Measurements from ENCODE around the gene GFER.

GFER gene

GRCh38 chr16:1942810-1943726 is 40.9 kb upstream of the GFER start, which contains the start of gene MSRB1:
Gene MSRB1 (minus strand): TSS chr16:1943199. CDS start chr16:1943156, 43 bp downstream.
- Histone ChIP-seq H3K27me3 (replicated peaks; ENCODE audit: control insufficient read depth, insufficient read depth, low read length, poor library complexity, severe bottlenecking) (no peaks in the 10 kb centered on the region), H3K9me3 (ENCODE audit: control insufficient read depth, low read length) (no peaks in the 10 kb centered on the region), H3K4me3 (ENCODE audit: insufficient read depth, low read depth, low read length, poor library complexity, severe bottlenecking) (peak within 1 kb of the TSS; percentile 95), H3K4me1 (ENCODE audit: control insufficient read depth, insufficient read depth, low read length, poor library complexity, severe bottlenecking) (peaks cover 9% of the 10 kb centered on the region), H3K36me3 (ENCODE audit: control insufficient read depth, insufficient read depth, low read length) (peaks cover 15% of the 10 kb centered on the region), H3K27ac (ENCODE audit: insufficient read depth, low read length, poor library complexity, severe bottlenecking) (peak within 1 kb of the TSS; percentile 70)
- peak; percentile 97 to 99 (median 99) for DNase-seq

- Histone ChIP-seq H3K27me3 (replicated peaks; ENCODE audit: control insufficient read depth, insufficient read depth, low read length, poor library complexity, severe bottlenecking) (no peaks in the 10 kb centered on the region), H3K9me3 (ENCODE audit: control insufficient read depth, low read length) (no peaks in the 10 kb centered on the region), H3K4me3 (ENCODE audit: insufficient read depth, low read depth, low read length, poor library complexity, severe bottlenecking) (no peak overlapping the region), H3K4me1 (ENCODE audit: control insufficient read depth, insufficient read depth, low read length, poor library complexity, severe bottlenecking) (peaks cover 9% of the 10 kb centered on the region), H3K36me3 (ENCODE audit: control insufficient read depth, insufficient read depth, low read length) (no peaks in the 10 kb centered on the region), H3K27ac (ENCODE audit: insufficient read depth, low read length, poor library complexity, severe bottlenecking) (no peak overlapping the region)
- DNase-seq = no peak
These were observed 39.3 kb upstream of the GFER start for GRCh38 chr16:1944612-1945199.

DNA sequence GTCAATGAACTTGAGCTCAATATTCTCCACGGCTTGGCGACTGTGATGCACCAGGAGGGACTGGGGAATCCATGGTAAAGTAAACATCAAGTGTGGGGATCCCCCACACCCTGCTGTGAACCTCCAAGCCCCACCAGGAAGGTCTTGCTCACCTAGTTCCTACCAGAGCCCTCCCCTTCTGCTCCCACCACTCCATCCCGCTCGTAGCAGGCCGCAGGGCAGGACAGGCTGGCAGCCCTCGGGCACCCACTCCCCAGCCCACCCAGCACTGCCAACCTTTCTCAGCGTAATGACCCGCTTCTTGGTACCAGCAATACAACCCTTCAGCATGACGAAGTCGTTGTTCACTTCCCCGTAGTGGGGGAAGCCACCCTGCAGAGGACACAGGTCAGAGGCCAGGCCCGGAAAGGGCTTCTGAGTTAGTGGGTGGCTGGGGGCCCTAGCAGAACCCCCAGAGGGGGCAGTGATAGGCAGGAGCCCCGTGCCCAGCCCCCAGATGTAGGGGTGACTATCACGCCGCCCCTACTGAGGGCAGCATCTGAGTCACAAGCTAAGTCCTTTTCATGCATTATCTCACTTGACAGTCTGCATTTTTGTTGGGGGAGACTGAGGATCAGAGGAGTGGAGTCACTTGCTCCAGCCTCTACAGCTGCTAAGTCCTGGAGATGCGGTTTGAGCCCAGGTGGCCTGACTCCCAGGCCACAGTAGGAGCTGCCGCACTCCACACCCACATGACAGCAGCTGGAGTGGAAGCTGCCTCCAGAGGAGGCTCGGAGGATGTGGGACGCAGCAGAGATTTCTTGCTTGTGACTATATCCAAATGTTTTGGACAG is 38.2 kb upstream of the GFER start:
- H3K4me1 ChIP-seq (ENCODE audit: control insufficient read depth, insufficient read depth, low read length, poor library complexity, severe bottlenecking) = peaks cover 9% of the 10 kb centered on the region
- H3K27ac ChIP-seq (ENCODE audit: insufficient read depth, low read length, poor library complexity, severe bottlenecking) = no peak overlapping the region
- no peaks in the 10 kb centered on the region for H3K36me3 ChIP-seq (ENCODE audit: control insufficient read depth, insufficient read depth, low read length)
- H3K9me3 ChIP-seq (ENCODE audit: control insufficient read depth, low read length) = no peaks in the 10 kb centered on the region
- no peaks in the 10 kb centered on the region for H3K27me3 ChIP-seq (replicated peaks; ENCODE audit: control insufficient read depth, insufficient read depth, low read length, poor library complexity, severe bottlenecking)
- no peak for DNase-seq
- H3K4me3 ChIP-seq (ENCODE audit: insufficient read depth, low read depth, low read length, poor library complexity, severe bottlenecking) = no peak overlapping the region

DNA sequence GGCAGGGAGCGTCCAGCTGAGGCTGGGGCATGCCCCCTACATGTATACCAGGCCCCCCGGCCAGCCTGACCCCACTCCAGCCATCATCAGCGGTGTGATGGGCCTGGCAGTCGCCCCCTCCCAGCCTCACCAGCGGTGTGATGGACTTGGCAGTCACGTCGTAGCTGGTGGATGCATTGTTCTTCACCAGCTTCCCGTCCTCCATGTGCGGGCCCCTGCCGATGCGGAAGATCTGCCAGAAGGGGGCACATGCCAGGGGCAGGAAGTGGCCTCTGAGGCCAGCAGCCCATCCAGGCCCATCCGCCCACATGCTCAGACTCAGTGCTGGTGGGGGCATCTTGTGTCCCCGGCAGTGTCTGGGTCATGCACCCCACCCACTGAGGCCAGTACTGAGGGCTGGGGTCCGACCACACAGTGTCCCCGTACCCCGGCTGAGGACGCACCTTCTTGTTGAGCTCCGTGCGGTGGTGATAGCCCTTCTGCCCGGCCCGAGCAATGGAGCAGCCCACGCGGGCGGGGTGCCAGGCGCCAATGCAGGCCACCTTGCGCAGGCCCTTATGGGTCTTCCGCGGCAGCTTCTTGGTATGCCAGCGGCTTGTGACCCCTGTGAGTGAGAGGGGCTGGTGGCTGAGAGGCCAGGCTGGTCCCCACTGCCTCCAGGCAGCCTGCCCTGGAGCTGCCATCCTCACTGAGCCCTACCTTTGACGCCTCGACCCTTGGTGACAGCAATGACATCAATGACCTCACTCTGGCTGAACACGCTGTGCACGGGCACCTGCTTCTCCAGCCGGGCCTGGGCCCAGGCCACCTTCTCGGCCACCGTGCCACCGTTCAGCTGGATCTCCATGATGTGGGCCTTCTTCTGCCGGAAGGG is 37.3 kb upstream of the GFER start:
- Histone ChIP-seq H3K4me3 (ENCODE audit: insufficient read depth, low read depth, low read length, poor library complexity, severe bottlenecking) (no peak overlapping the region), H3K9me3 (ENCODE audit: control insufficient read depth, low read length) (no peaks in the 10 kb centered on the region), H3K36me3 (ENCODE audit: control insufficient read depth, insufficient read depth, low read length) (no peaks in the 10 kb centered on the region), H3K4me1 (ENCODE audit: control insufficient read depth, insufficient read depth, low read length, poor library complexity, severe bottlenecking) (peaks cover 9% of the 10 kb centered on the region), H3K27me3 (replicated peaks; ENCODE audit: control insufficient read depth, insufficient read depth, low read length, poor library complexity, severe bottlenecking) (no peaks in the 10 kb centered on the region), H3K27ac (ENCODE audit: insufficient read depth, low read length, poor library complexity, severe bottlenecking) (no peak overlapping the region)
- DNase-seq = no peak

GRCh38 chr16:1947369-1947670 is 36.7 kb upstream of the GFER start:
- Histone ChIP-seq H3K9me3 (ENCODE audit: control insufficient read depth, low read length) (no peaks in the 10 kb centered on the region), H3K36me3 (ENCODE audit: control insufficient read depth, insufficient read depth, low read length) (no peaks in the 10 kb centered on the region), H3K4me3 (ENCODE audit: insufficient read depth, low read depth, low read length, poor library complexity, severe bottlenecking) (no peak overlapping the region), H3K4me1 (ENCODE audit: control insufficient read depth, insufficient read depth, low read length, poor library complexity, severe bottlenecking) (peaks cover 5% of the 10 kb centered on the region), H3K27me3 (replicated peaks; ENCODE audit: control insufficient read depth, insufficient read depth, low read length, poor library complexity, severe bottlenecking) (no peaks in the 10 kb centered on the region), H3K27ac (ENCODE audit: insufficient read depth, low read length, poor library complexity, severe bottlenecking) (no peak overlapping the region)
- DNase-seq = no peak

- no peak for DNase-seq
- Histone ChIP-seq H3K27ac (ENCODE audit: insufficient read depth, low read length, poor library complexity, severe bottlenecking) (no peak overlapping the region), H3K27me3 (replicated peaks; ENCODE audit: control insufficient read depth, insufficient read depth, low read length, poor library complexity, severe bottlenecking) (no peaks in the 10 kb centered on the region)
These were observed 34.5 kb upstream of the GFER start for GRCh38 chr16:1949507-1949906.

DNA sequence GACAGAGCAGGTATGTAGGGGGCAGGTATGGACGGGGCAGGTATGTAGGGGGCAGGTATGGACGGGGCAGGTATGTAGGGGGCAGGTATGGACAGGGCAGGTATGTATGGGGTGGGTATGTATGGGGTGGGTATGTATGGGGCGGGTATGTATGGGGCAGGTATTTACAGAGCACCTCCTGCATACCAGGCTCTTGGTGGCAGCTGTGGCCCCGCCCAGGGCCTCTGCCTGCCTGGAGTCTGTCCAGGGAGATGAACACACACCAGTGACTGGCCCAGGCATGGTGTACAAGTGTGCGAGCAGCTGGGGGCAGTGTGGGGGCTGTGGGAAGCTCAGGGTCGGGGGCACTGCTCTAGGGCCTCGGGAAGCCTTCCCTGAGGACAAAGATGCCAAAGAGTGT is 33.9 kb upstream of the GFER start:
- Histone ChIP-seq H3K4me3 (ENCODE audit: insufficient read depth, low read depth, low read length, poor library complexity, severe bottlenecking) (no peak overlapping the region), H3K27me3 (replicated peaks; ENCODE audit: control insufficient read depth, insufficient read depth, low read length, poor library complexity, severe bottlenecking) (no peaks in the 10 kb centered on the region), H3K36me3 (ENCODE audit: control insufficient read depth, insufficient read depth, low read length) (no peaks in the 10 kb centered on the region), H3K9me3 (ENCODE audit: control insufficient read depth, low read length) (no peaks in the 10 kb centered on the region), H3K4me1 (ENCODE audit: control insufficient read depth, insufficient read depth, low read length, poor library complexity, severe bottlenecking) (no peaks in the 10 kb centered on the region), H3K27ac (ENCODE audit: insufficient read depth, low read length, poor library complexity, severe bottlenecking) (no peak overlapping the region)
- no peak for DNase-seq

More at GRCh38 chr16:1949507-1949906, 34.5 kb upstream of the GFER start:
- H3K9me3 ChIP-seq (ENCODE audit: control insufficient read depth, low read length) = no peaks in the 10 kb centered on the region
- H3K4me1 ChIP-seq (ENCODE audit: control insufficient read depth, insufficient read depth, low read length, poor library complexity, severe bottlenecking) = no peaks in the 10 kb centered on the region
- H3K4me3 ChIP-seq (ENCODE audit: insufficient read depth, low read depth, low read length, poor library complexity, severe bottlenecking) = no peak overlapping the region
- H3K36me3 ChIP-seq (ENCODE audit: control insufficient read depth, insufficient read depth, low read length) = no peaks in the 10 kb centered on the region

DNA sequence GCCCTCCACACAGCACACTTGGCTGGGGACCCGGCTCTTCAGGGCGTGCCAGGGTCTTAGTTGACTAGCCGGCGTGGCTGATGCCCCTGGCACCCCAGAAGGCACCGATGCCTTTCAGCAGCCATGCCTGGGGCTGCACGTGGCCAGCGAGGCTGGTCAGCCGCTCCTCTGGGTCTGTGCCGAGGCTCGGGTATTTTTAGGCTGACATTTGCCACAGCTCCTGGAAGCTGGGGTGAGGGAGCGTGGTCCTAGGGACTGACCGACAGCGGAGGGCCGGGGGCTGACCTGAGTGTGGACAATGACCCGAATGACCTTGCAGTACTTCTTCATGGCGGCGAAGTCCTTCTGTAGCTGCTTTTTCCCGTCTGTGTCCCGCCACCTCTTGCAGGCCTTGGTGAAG is 33.4 kb upstream of the GFER start:
- no peaks in the 10 kb centered on the region for H3K27me3 ChIP-seq (replicated peaks; ENCODE audit: control insufficient read depth, insufficient read depth, low read length, poor library complexity, severe bottlenecking)
- DNase-seq = no peak
- no peaks in the 10 kb centered on the region for H3K36me3 ChIP-seq (ENCODE audit: control insufficient read depth, insufficient read depth, low read length)
- no peaks in the 10 kb centered on the region for H3K4me1 ChIP-seq (ENCODE audit: control insufficient read depth, insufficient read depth, low read length, poor library complexity, severe bottlenecking)
- no peak overlapping the region for H3K27ac ChIP-seq (ENCODE audit: insufficient read depth, low read length, poor library complexity, severe bottlenecking)
- no peak overlapping the region for H3K4me3 ChIP-seq (ENCODE audit: insufficient read depth, low read depth, low read length, poor library complexity, severe bottlenecking)
- H3K9me3 ChIP-seq (ENCODE audit: control insufficient read depth, low read length) = no peaks in the 10 kb centered on the region

DNA sequence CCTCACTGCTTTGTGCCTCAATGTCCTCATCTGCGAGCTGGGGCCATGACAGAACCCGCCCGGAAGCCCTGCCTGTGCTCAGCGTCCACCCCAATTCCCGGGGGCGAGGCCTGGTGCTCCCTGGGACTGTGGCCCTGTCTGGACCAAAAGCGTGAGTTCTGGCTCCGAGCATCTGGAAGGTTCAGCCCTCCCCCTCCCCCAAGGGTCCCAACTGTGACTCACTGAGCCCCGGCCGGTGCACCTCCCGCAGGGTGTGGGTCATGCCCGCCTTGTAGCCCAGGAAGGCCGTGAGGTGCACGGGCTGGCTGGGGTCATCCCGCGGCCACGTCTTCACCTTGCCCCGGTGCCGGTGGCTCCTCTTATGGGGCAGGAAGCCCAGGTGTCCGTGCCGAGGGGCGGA is 30.3 kb upstream of the GFER start:
- DNase-seq = no peak
- Histone ChIP-seq H3K4me3 (ENCODE audit: insufficient read depth, low read depth, low read length, poor library complexity, severe bottlenecking) (no peak overlapping the region), H3K27ac (ENCODE audit: insufficient read depth, low read length, poor library complexity, severe bottlenecking) (no peak overlapping the region), H3K9me3 (ENCODE audit: control insufficient read depth, low read length) (no peaks in the 10 kb centered on the region), H3K27me3 (replicated peaks; ENCODE audit: control insufficient read depth, insufficient read depth, low read length, poor library complexity, severe bottlenecking) (no peaks in the 10 kb centered on the region), H3K4me1 (ENCODE audit: control insufficient read depth, insufficient read depth, low read length, poor library complexity, severe bottlenecking) (peaks cover under 1% of the 10 kb centered on the region), H3K36me3 (ENCODE audit: control insufficient read depth, insufficient read depth, low read length) (no peaks in the 10 kb centered on the region)

Data from effector memory CD4-positive, alpha-beta T cell (primary cell).